HG03139 (cell line): ENCODE data around the gene ANKS1B.

ENCODE experiments used
- ATAC-seq: cut with Tn5 transposase; IDR thresholded peaks from one replicate; pipeline ENCODE4 v1.9.1; 2021; ENCODE audit not compliant: unreplicated experiment

The ANKS1B gene

DNA sequence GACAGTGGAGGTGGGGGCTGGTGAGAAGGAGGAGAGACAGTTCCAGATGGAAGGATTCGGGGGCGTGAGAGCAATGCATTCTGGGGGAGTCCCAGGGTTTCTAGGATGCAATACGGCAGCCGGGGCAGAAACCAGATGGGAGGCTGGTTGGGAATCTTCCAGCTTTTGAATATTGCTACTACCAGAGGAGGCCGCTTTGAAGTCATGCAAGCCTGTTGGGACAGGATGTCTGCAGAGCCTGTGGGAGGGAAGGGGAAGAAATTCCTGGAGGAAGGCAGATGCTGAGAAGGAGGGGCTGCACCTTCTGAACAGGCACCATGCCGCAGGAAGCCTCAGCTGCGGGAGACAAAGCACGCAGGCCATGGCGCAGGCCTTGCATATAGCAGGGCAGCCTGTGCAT lies 1234.2 kb downstream of the ANKS1B start:
- no peak for ATAC-seq

DNA sequence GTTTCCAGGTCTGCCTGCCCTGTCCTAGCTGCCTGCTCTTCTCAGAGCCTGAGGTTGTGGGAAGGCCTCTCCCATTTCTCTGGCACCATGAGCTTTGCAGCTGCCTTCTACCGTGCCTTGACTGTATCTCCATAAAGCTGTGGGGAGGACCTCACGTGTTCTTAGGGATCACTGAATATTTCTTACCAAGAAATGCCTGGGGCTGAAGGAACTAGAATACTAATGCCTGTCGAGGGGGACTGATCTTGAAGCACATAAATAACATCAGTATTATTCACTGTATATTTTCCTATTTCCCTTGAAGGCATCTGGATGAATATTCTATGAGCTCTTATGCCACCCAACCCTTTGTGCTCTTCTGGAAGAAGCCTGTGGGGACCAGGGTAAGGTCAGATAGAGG lies 1236.3 kb downstream of the ANKS1B start:
- no peak for ATAC-seq

DNA sequence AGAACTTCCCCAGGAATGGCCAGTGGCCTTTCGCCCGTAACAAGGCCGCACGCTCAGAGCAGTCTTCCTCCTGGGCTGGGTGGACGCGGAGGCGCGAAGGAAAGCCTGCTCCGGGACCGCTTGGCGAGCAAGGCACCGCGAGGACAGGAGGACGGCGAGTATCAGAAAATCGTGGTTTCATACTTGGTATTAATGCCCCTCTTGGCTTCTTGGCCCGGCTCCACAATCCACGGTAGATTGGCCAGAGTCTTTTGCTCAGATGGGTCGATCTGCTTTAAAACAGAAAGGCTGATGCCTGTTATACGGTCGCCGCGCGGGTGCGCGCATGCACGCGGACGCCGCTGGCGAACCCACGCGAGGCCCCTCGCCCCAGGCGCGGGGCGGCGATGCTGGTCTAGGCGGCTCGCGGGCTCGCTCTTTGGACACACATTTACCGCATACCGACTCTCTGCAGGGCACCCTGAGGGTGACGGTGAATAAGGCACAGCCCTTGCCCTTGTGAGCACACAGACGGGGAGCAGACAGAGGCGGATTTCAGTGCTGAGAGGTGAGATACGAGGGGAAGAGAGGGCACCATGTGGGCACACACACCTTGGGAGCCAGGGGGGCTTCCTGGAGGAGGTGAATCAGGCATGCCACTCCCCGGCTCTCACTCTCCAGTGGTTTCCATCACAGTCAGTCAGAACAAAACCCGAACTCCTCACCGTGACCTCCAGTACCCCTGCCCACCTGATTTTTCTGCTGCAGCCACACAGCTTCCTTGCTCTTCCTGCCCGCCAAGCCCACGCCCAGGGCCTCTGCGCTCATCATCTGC lies 1239.0 kb downstream of the ANKS1B start:
- ATAC-seq = no peak

DNA sequence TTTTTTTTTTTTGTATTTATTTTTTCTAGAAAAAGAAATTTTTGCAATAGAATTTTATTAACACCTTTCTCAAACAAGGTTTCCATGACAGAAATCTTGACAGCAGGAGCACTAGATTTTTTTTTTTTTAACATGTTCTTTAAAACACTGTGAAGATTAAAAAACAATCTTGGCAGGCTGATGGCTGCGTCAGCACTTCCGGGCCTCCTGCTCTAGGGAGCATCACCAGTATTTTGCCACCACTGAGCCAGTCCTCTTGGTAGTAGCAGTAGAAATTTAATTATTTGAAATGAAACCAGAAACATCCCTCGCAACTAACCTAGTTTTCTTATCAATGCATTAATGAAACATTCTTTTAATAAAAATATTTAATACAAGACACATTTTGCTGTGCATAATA lies 1240.1 kb downstream of the ANKS1B start:
- no peak for ATAC-seq

DNA sequence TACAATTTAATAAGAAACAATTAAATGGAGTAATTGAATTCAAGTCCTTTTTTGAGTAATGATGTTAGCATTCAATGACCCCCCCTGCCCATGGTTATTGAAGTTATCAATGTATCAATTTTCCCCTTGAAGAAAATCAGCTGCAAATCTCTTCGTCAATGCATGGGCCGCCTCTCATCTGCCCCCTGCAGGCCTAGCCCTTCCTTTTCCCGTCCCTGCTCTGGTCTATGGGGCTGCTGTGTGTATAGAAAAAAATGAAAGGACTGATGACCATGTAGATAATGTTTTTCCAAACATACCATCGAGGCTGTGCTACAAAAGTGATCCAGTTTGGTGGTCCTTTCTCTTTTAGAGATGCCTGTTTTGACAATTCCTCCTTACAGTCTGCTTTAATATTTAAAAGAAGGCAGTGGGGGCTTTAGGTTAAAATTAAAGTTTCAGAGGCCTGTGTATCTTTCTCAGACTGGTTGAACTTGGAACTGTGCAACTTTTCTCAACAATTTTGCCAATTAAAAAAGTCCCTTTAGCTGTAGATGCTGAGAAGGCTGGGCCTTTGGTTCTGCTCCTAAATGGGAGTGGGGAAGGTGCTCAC lies 1241.3 kb downstream of the ANKS1B start:
- no peak for ATAC-seq

DNA sequence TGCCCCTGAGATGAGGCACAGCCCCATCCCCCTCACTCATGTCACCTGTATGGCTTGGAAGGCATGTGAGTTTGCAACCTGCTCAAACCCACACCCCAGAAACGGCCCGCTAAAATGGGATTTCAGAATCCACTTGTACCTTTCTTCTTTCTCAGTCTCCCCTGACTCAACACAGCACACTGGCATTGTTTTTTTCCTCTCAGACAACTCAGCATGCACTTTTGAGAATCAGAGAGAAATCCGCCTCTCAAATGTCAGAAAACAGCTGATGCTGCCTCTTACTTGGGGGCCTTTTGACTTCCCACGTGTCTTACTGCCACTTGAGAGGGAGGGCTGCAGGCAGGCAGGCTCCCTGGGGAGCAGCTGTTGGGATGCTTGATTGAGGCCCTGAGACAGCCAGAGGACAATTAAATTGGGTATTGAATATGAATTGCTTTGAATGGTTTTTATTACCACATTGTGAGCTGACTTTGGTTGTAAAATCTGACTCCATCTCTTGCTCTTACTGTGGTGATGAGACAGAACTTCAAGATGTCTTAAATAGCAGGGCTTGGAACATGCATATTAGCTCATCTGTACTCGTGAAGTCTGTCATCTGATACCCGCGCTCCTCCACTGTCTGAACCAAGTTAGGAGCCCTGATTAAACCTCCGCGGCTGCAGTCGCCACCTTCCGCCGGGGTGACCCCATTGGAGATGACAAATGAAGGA lies 1243.0 kb downstream of the ANKS1B start:
- no peak for ATAC-seq

DNA sequence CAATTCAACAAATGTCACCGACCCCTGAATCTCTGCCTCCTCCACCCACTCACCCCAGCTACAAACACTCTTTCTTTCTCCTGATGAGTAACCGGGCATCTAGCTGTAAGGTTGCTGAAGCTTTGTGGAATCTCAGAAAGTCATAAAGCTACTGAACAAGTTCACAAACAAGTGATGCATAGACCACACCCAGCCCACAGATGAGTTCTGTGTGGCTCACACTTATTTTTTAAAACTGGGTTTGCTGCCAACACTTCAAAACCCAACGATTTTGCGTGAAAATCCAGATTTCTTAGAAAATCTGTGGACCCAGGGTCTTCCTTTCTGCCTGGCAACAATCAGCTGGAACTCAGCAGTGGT lies 1243.6 kb downstream of the ANKS1B start:
- no peak for ATAC-seq

DNA sequence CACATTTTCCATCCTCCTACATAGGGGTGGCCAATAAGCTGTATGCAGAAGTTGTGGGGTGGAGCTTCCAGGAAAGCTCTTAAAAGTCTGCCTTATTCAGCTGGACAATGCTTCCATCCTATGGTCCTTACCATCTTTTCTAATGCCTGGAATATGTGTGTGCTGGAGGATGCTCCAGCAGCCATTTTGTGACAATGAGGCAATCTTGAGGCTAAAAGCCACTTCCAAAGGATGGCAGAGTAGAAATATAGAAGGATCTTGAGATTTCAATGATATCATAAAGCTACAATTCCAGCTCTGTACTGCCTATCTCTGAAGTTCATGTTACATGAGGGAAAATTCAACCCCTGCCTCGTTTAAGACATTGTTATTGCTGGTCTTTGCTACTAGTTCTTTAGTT lies 1244.0 kb downstream of the ANKS1B start:
- no peak for ATAC-seq

DNA sequence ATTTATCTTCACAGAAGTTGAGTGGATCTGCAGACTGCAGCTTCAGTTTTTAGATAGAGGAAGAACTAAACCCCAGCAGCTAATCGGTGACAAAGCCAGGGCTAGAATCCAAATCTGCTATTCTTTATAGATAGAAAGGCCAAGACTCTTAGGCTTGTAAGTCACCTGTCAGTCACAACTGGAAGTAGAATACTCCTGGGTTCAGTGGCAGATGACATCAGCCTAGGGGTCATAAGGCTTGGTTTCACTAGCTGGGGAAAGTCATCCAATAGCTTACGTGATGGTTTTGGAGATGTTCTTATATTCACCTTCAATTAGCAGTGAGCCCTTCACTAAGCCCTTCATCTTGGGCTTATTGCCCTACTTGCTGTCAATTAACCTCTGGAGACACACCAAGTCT lies 1246.2 kb downstream of the ANKS1B start:
- no peak for ATAC-seq

DNA sequence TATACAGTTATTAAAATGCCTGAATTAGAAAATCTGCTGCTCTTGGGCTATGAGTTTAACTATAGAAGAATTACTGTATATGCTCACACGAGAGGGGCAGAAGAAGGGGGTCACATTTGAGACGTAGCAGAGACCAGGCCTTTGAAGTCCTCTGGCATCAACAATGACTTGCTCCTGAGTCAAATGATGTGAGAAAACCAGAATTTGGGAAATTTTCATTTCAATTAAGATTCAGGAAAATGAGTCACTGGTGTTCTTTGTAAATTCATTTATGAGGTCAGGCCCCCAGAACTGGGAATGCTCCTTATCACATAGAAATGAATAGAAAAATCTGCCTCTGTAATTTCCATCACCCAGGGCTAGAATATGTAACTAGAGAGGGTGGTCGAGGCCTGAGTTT lies 1246.7 kb downstream of the ANKS1B start:
- no peak for ATAC-seq

DNA sequence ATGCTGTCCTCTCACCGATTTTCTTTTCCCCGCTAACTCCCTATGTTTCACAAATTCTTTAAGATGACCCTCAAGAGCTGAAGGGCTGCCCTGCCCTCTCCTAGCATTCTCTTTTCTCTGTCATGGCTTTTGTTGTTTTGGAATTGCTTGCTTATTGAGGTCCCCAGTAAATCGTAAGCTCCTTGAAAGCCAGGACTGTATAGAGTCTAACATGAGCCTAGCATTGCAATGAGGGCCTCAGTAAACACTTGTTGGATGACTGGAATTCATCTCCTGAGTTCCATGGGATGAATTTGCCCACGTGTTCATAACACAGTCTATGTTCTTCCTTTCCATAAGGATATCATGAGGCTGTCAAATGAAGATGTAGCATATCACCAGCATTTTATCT lies 1247.4 kb downstream of the ANKS1B start:
- no peak for ATAC-seq

DNA sequence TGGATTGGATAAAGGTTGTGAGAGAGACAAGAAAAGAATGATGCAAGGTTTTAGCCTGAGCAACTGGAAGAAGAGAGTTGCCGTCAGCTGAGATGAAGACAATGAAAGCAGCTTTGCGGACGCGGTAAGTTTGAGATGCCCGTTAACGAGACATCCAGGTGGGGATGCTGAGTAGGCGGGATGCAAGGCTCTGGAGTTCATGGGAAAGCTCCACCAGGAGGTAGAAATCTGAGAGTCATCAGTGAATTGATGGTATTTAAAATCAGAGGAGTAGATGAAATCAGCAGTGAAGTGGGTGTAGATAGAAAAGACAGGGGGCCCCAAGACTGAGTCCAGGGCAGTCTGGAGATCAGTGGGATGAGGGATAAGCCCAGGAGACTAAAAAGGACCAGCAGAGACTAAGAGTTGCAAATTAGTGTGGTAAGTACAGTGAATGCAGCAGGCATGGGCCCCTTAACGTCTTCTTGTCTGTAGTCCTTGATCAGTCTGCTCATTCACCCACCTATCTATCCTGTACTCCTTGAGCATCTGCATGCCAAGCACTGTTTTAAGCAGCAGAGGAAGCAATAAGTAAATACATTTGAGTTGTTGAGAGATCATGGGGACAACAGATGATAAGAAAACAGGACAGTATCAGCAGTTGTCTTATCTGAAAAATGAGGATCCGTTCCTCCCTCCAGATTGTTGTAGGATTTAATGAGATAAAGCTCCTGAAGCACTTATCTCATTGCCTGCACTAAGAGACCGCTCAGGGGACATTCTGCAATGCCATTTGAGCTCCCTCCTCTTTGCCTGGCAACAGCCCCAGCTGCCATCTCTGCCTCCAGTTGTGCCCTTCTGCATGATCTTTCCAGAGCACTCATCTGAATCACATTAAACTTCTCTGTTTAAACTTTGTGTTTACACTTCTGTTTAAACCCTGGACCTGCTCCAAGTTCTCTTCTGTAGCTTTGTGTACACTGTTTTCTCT lies 1248.1 kb downstream of the ANKS1B start:
- no peak for ATAC-seq

DNA sequence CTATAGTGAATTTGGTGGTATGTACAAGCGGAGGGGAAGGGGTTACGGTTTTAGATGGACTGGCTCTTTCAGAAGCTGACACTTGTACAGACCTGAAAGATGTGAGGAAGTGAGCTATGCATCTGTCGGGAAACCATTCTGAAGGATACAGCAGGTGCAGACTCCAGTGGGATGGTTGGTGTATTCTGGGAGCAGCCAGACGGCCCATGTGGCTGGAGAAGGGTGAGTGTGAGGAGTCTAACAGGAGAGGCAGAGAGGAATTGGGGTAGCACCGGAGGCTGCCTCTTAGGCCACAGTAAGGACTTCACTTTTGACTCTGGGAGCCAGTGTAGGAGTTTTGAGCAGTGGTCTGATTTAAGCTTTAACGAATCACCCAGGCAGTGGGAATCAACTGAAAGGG lies 1248.9 kb downstream of the ANKS1B start:
- ATAC-seq = no peak

DNA sequence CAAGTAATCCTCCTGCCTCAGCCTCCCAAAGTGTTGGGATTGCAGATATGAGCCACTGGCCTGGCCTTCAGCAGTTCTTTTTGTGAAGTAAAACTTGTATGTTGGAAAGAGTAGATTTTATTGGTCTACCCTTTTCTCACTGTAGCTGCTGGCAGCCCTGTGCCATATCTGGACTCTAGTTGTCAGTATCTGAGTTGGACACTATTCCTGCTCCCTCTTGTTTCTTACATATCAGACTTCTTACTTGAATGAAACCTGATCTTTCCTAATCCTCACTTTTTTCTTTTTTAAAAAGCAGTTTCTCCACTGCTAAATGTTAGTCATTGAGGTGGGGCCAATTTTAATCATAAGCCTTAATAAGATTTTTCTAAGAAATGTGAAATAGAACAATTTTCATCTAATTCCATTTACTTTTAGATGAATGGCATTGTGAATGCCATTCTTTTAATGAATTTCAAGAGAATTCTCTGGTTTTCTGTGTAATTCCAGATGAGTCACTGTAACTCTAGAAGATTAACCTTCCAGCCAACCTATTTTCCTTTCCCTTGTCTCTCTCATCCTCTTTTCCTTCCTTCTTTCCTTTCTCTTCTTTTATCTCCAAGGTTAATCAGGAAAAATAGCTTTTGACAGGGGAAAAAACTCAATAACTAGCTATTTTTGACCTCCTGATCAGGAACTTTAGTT lies 1250.9 kb downstream of the ANKS1B start:
- ATAC-seq = no peak

DNA sequence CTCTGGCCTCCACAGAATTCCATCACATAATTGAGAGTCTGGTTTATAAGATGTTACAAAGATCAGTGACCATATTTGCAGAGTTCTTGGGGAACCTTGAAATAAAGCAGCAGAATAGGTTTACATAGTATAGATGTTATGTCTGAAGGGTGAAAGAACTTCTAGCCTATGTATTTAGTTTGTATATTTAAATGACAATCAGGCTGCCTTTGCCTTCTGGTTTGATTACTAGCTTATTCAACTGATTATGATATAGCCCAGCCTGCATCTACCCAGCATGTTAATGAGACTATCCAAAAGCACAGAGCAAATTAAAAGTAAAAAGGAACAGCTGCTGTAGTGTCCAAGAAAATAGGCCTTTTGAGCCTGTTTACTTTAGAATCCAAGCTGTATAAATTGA lies 1254.3 kb downstream of the ANKS1B start:
- no peak for ATAC-seq

DNA sequence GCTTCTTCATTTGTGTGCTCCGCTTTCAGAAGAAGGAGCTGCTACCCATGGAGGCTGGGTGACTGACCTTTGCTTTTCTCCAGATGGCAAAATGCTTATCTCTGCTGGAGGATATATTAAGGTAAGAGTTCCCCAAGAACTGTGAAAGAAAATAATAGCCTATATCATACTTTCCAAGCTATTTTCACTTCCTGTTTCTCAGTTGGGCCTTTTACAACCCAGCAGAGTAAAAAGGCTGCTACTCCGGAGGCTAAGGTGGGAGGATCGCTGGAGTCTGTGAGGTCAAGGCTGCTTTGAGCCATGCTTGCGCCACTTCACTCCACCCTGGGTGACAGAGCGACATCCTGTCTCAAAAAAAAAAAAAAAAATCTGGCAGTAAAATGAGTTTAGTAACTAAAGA lies 1257.5 kb downstream of the ANKS1B start:
- ATAC-seq = no peak

DNA sequence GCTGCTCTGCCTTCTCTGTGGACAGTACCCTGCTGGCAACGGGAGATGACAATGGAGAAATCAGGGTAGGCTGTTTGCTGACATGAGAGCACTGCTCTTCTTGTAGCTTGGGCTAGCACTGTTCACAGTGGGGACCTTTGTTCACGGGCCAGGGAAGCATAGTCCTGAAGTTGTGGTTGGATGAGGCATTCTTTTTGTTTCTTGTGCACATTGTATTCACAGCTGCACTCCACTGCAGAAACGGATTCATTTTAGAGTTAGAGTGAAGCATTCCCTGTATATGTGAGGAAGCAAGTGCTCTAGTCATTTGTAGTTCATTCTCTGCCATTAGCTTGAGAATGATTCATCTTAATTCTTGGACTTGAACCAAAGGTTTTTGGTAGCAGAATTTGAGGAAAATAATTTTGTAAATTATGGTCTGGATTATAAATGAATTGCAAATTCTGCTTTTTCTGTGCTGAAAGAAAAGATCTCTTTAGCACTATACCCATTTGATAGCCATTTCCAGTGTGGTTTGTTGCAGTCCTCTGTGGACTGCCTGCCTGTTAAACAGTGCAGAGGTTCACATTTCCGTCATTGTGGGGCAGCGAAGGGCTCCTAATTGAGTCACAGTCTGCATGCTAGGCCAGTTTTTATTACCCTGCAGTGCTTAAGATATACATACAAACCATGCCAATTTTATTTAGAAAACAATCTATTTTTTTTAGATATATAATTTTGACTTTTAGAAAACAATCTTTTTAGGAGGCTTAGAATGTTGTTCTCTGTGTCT lies 1259.1 kb downstream of the ANKS1B start:
- ATAC-seq = peak; percentile 81

DNA sequence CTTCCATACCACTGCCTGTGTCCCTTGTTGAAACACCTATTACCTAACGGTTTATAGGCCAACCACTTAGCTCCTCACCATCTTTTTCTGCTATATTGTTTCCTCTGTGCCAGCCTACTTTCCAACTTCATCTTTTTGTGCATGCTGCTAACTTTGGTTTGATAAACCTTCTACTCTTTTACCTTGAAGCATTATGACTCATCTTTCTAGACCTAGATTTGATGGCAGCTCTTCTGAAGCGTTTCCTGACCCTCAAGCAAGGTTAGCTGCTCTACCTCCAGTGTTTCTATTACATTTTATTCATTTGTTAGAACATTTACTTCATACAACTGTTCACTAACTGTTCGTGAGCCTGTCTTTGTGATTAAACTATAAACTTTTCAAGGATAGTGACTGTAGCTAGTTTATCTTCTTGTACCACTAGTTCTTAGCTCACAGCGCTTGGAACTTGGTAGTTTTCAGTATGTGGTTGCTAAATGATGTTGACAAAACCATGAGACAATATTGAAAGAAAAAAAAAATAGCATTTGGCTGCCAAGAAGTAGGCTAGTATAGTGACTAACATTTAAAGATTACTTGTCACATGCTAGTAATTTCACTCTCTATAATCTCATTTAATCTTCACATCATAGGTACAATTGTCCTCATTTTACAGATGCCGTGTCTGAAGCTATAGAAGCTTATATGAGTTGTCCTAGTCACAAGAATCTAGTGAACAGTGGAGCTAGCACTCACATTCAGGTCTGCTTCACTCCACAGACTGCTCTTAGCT lies 1260.2 kb downstream of the ANKS1B start:
- ATAC-seq = no peak

DNA sequence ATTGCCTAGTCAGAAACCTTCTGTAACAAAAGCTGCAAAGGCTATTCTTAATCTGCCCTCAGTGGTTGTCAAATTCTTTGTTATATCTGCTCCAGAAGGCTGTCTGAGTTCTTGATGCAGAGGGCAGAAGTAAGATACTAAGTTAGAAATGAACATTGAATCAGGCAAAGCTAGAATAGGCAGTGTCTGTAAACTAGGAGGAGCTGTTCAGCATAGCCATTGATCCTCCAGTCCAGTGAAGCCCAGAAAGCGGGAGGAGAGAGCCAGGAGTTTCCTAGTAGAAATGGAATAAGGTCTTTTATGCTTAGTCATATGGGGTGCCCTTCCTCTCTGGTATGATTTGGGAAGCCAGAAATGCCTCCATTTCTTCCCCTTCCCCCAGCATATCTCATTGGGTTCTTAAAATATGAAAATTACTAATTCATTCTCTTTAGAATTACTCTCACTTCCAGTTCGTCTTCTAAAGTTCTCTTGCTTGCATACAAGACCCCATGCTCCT lies 1263.5 kb downstream of the ANKS1B start:
- ATAC-seq = no peak
